Erythroblast (primary cell): ENCODE measurements around the gene FAM110D.
A peak's percentile ranks its signal among the peaks of the same experiment; 100 is the strongest.

ENCODE experiments used
- DNase-seq, 2 experiments: peaks; one replicate each; lab custom pipeline; 2025; lab: John Stamatoyannopoulos, UW
- GATA1 ChIP-seq: IDR thresholded peaks from 2 replicates; pipeline ENCODE4 v1.6.1; 2011; ENCODE audit warnings: low read depth, mild to moderate bottlenecking, control low read depth, low read length, moderate library complexity
- POLR2A ChIP-seq: IDR thresholded peaks from 2 replicates; pipeline ENCODE4 v1.6.1; 2011; ENCODE audit warnings: mild to moderate bottlenecking, low read length

The FAM110D gene

GRCh38 chr1:26162220-26162709, 3.4 kb downstream of the FAM110D start:
- DNase-seq: no peak
- TF ChIP-seq GATA1 (no peak), POLR2A (no peak)

GRCh38 chr1:26163684-26164035, 4.8 kb downstream of the FAM110D start:
- TF ChIP-seq GATA1 (no peak), POLR2A (no peak)
- no peak for DNase-seq

GRCh38 chr1:26164036-26164860, 5.4 kb downstream of the FAM110D start:
- no peak for TF ChIP-seq GATA1
- TF ChIP-seq POLR2A: no peak
- peak in 1 of 2 experiments; percentile 70 for DNase-seq

GRCh38 chr1:26164861-26165842, 6.3 kb downstream of the FAM110D start:
- DNase-seq: no peak
- no peak for TF ChIP-seq GATA1
- TF ChIP-seq POLR2A: no peak

- no peak for TF ChIP-seq POLR2A
- TF ChIP-seq GATA1: no peak
- DNase-seq: no peak
These were observed 7.9 kb downstream of the FAM110D start for GRCh38 chr1:26166719-26167281.

GRCh38 chr1:26168410-26169197, 9.7 kb downstream of the FAM110D start, which contains the start of gene C1orf232:
Gene C1orf232 (minus strand): TSS chr1:26168963. CDS start chr1:26168499, 464 bp downstream.
- TF ChIP-seq POLR2A: no peak
- TF ChIP-seq GATA1: no peak
- no peak for DNase-seq

GRCh38 chr1:26169198-26169554, 10.3 kb downstream of the FAM110D start:
- no peak for DNase-seq
- TF ChIP-seq GATA1 (no peak), POLR2A (no peak)

GRCh38 chr1:26169669-26170471, 11.0 kb downstream of the FAM110D start, which contains the start of gene ZNF593:
Gene ZNF593 (plus strand): TSS chr1:26169908. CDS start chr1:26169984, 76 bp downstream.
- TF ChIP-seq POLR2A (peak; percentile 70), GATA1 (no peak)
- DNase-seq: peak; percentile 95 to 97

- TF ChIP-seq POLR2A (no peak), GATA1 (no peak)
- DNase-seq: no peak
These were observed 11.6 kb downstream of the FAM110D start for GRCh38 chr1:26170472-26170821.

GRCh38 chr1:26171084-26172072, 12.5 kb downstream of the FAM110D start, which contains the start of gene ZNF593OS:
Gene ZNF593OS (minus strand): TSS chr1:26171832. CDS start chr1:26171661, 171 bp downstream.
- DNase-seq: no peak
- TF ChIP-seq POLR2A: no peak
- no peak for TF ChIP-seq GATA1

GRCh38 chr1:26175346-26175745, 16.5 kb downstream of the FAM110D start:
- no peak for TF ChIP-seq GATA1
- TF ChIP-seq POLR2A: no peak
- DNase-seq: no peak
